ENCODE measurements around the gene KIF15. TPM values are rescaled to one million over a fixed set of nuclear protein-coding genes. Genes with fewer than 3 reads are reported as not detected.

The KIF15 gene
- polyA plus RNA-seq, 1 donor (not counting 4 experiments of a cell fraction or from before 2014, with no cell fraction given) = 2.8 TPM

- FAIRE-seq = no peak
- H3K4me2 ChIP-seq (ENCODE audit: control insufficient read depth, extremely low read depth, insufficient read depth, low read depth, low read length) = no peak overlapping the region
- TF ChIP-seq EZH2 (IDR thresholded peaks at IDR 0.05; ENCODE audit: low read length) (no peak), CTCF (optimal IDR thresholded peaks at IDR 0.05 in 1 of 3, IDR thresholded peaks at IDR 0.05 in 1 of 3, conservative IDR thresholded peaks at IDR 0.05 in 1 of 3; ENCODE audit: extremely low read depth in 1 of 3, insufficient read depth in 2 of 3, low read length in 3 of 3) (no peak)
Measured at GRCh38 chr3:44867421-44868111, 106.0 kb downstream of the KIF15 start.

GRCh38 chr3:44870375-44871061 is 108.9 kb downstream of the KIF15 start:
- Histone ChIP-seq H3K9me3 (ENCODE audit: control insufficient read depth, low read depth, low read length) (no peaks in the 10 kb centered on the region), H3K27ac (ENCODE audit: control insufficient read depth, insufficient read depth, low read length) (no peak overlapping the region), H3K9me1 (ENCODE audit: control insufficient read depth, extremely low read depth, insufficient read depth, low read length) (no peaks in the 10 kb centered on the region), H3K27me3 (ENCODE audit: control insufficient read depth, extremely low read depth, insufficient read depth, low read length) (no peaks in the 10 kb centered on the region), H3K36me3 (ENCODE audit: control insufficient read depth in 2 of 2, extremely low read depth in 1 of 2, insufficient read depth in 2 of 2, low read length in 2 of 2) (peaks cover 2 to 7% of the 10 kb centered on the region in 2 experiments), H3K4me2 (ENCODE audit: control insufficient read depth, extremely low read depth, insufficient read depth, low read depth, low read length) (no peak overlapping the region), H2AFZ (ENCODE audit: control insufficient read depth, low read length) (no peak overlapping the region), H3K4me3 (ENCODE audit: control insufficient read depth in 2 of 3, extremely low read depth in 1 of 3, insufficient read depth in 2 of 3, low read depth in 1 of 3, low read length in 3 of 3) (no peak overlapping the region), H3K4me1 (ENCODE audit: control insufficient read depth, extremely low read depth, insufficient read depth, low read length) (no peaks in the 10 kb centered on the region), H3K79me2 (ENCODE audit: control insufficient read depth, insufficient read depth, low read length) (no peaks in the 10 kb centered on the region), H4K20me1 (ENCODE audit: control insufficient read depth, extremely low read depth, insufficient read depth, low read length) (no peaks in the 10 kb centered on the region), H3K9ac (ENCODE audit: control insufficient read depth, extremely low read depth, insufficient read depth, low read length) (no peak overlapping the region)
- FAIRE-seq (no peak), DNase-seq (ENCODE audit: low read depth, low spot score) (no peak)
- dilution Hi-C loops (cut with MboI; ENCODE audit: extremely low pct_ligation_motif_present, low sequenced_read_pairs) = no loop called here
- TF ChIP-seq CTCF (optimal IDR thresholded peaks at IDR 0.05 in 1 of 3, IDR thresholded peaks at IDR 0.05 in 1 of 3, conservative IDR thresholded peaks at IDR 0.05 in 1 of 3; ENCODE audit: extremely low read depth in 1 of 3, insufficient read depth in 2 of 3, low read length in 3 of 3) (no peak), EZH2 (IDR thresholded peaks at IDR 0.05; ENCODE audit: low read length) (no peak)

More at GRCh38 chr3:44867421-44868111, 106.0 kb downstream of the KIF15 start:
- DNase-seq (ENCODE audit: low read depth, low spot score) = no peak
- Histone ChIP-seq H3K4me1 (ENCODE audit: control insufficient read depth, extremely low read depth, insufficient read depth, low read length) (peaks cover 3% of the 10 kb centered on the region), H2AFZ (ENCODE audit: control insufficient read depth, low read length) (no peak overlapping the region), H3K27ac (ENCODE audit: control insufficient read depth, insufficient read depth, low read length) (no peak overlapping the region), H3K9me1 (ENCODE audit: control insufficient read depth, extremely low read depth, insufficient read depth, low read length) (no peaks in the 10 kb centered on the region), H3K4me3 (ENCODE audit: control insufficient read depth in 2 of 3, extremely low read depth in 1 of 3, insufficient read depth in 2 of 3, low read depth in 1 of 3, low read length in 3 of 3) (no peak overlapping the region), H4K20me1 (ENCODE audit: control insufficient read depth, extremely low read depth, insufficient read depth, low read length) (no peaks in the 10 kb centered on the region), H3K9ac (ENCODE audit: control insufficient read depth, extremely low read depth, insufficient read depth, low read length) (no peak overlapping the region), H3K79me2 (ENCODE audit: control insufficient read depth, insufficient read depth, low read length) (no peaks in the 10 kb centered on the region), H3K27me3 (ENCODE audit: control insufficient read depth, extremely low read depth, insufficient read depth, low read length) (no peaks in the 10 kb centered on the region), H3K9me3 (ENCODE audit: control insufficient read depth, low read depth, low read length) (no peaks in the 10 kb centered on the region), H3K36me3 (ENCODE audit: control insufficient read depth in 2 of 2, extremely low read depth in 1 of 2, insufficient read depth in 2 of 2, low read length in 2 of 2) (peaks cover 2 to 10% of the 10 kb centered on the region in 2 experiments)
- dilution Hi-C loops (cut with MboI; ENCODE audit: extremely low pct_ligation_motif_present, low sequenced_read_pairs) = no loop called here
